Choroid plexus epithelial cell (primary cell): Measurements from ENCODE around the gene AP1M1.

Source experiments
- DNase-seq: peaks from one replicate; pipeline ENCODE4 v3.0.0-alpha.2; 2010; ENCODE audit warnings: low read depth
- H3K4me3 ChIP-seq: 2 replicates; pipeline ENCODE4 v1.5.1; 2011; ENCODE audit warnings: low read depth, mild to moderate bottlenecking, control low read depth, low read length, moderate library complexity
- TF ChIP-seq, protein P1 (sequence below): conservative IDR thresholded peaks from 2 replicates; pipeline ENCODE4 v1.5.1; 2011; ENCODE audit warnings: low read depth, mild to moderate bottlenecking, control low read depth, inconsistent platforms, low read length, moderate library complexity

The AP1M1 gene

DNA sequence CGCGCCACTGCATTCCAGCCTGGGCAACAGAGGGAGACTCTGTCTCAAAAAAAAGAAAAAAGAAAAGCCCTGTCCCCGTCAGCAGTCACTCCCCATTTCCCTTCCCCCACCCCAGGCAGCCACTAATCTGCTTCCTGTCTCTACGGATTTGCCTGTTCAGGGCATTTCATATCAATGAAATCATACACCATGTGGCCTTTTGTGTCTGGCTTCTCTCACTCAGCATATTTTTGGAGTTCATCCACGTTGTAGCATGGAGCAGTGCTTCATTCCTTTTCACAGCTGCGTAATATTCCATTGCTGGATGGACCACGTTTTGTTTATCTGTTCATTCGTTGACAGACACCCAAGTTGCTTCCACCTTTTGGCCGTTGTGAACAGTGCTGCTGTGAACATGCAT, 90.8 kb downstream of the AP1M1 start:
- H3K4me3 ChIP-seq: no peak overlapping the region
- TF ChIP-seq, protein P1, sequence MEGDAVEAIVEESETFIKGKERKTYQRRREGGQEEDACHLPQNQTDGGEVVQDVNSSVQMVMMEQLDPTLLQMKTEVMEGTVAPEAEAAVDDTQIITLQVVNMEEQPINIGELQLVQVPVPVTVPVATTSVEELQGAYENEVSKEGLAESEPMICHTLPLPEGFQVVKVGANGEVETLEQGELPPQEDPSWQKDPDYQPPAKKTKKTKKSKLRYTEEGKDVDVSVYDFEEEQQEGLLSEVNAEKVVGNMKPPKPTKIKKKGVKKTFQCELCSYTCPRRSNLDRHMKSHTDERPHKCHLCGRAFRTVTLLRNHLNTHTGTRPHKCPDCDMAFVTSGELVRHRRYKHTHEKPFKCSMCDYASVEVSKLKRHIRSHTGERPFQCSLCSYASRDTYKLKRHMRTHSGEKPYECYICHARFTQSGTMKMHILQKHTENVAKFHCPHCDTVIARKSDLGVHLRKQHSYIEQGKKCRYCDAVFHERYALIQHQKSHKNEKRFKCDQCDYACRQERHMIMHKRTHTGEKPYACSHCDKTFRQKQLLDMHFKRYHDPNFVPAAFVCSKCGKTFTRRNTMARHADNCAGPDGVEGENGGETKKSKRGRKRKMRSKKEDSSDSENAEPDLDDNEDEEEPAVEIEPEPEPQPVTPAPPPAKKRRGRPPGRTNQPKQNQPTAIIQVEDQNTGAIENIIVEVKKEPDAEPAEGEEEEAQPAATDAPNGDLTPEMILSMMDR: no peak
- peak; percentile 26 for DNase-seq

DNA sequence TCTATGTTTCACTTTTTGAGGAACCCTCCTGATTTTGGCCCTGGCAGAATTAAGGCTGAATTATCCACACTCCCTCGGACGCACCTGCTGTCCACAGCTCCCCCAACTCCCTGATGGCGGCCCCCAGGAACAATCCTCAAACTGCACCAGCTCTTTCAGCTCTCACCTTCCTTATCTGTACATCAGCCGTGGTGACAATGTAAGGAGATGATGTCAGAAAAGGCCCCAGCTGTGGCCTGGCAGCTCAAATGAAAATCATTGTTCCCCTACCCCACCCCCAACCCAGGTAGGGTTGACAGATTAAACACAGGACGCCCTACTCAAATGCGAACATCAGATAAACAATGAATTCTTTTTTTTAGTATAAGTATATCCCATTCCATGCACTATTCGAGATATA, 91.9 kb downstream of the AP1M1 start:
- H3K4me3 ChIP-seq: no peak overlapping the region
- TF ChIP-seq, protein P1: no peak
- no peak for DNase-seq

DNA sequence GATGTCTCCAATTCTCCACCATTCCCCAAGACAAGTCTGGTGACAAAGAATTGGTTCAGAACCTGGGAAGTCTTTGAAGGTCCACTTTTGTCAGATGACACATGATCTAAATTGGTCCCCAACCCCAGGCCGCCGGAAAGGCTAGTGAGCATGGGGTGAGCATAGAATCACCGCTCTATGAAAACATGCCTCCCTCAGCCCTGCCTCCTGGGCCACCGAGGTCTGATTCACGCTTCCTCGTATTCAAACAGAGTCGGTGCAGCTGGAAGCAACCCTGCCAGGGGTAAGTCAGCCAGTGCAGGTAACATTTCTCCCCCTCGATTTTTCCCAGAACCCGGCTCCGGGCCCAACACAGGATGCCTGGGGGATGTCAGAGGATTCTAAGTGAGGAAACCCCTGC, 93.0 kb downstream of the AP1M1 start:
- no peak for DNase-seq
- TF ChIP-seq, protein P1: no peak
- no peak overlapping the region for H3K4me3 ChIP-seq

DNA sequence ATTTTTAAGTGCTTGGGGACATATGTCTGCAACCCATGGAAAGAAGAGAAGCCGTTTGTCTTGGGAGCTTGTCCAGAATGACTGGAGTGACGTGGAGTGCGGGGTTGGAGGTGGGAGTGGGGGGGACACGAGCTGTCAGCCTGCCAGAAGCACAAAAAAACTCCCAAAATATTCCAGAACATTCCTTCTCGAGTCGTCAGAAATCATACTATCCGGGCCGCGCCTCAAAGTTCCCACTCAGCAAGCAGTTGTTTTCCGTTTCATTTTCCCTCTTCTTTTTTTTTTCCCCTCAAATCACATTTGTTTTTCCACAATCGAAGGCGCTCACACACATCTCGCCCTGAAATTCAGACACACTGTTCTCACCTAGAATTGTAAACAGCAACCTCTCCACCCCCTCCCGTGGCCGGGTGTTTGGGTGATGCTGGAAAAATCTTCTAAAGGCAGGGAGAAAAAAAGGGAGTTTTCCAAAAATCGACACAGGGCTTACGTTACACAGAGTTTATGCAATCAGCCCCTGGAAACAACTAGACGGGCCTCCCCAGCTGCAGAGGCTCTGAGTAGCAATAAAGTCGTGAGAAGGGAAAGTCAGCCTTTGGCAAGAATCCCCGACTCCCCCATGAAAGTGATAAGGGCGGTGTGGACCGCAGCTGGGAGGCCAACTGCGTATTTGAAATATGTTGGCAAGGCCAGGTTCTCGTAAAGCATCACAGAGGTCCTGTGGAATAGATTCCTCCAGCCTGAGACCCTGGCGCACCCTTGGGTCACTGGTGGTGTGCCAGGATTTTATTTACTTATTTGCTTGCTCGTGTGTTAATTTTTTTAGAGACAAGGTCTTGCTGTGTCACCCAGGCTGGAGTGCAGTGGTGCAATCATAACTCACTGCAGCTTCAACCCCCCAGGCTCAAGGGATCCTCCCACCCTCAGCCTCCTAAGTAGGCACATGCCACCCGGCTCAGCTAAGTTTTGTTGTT, 95.7 kb downstream of the AP1M1 start:
- peak overlapping the region; percentile 44 for H3K4me3 ChIP-seq
- TF ChIP-seq, protein P1: no peak
- DNase-seq: peak; percentile 97

DNA sequence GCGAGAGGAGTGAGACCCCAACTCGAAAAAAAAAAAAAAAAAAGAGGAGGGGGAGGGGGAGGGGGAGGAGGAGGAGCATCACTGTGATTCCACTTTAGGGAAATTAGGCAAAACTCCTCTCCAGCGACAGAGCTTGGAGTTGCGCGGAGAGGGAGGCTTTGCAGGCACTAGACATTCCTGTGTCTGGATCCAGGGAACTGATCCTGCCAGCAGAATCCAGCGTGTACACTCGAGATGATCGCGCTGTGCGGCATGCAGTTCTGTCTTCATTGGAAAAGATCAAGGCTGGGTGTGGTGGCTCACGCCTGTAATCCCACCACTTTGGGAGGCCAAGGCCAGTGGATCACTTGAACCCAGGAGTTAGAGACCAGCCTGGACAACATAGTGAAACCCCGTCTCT, 97.3 kb downstream of the AP1M1 start:
- TF ChIP-seq, protein P1: no peak
- no peak overlapping the region for H3K4me3 ChIP-seq
- DNase-seq: no peak
